NCI-H2107 (cell line): ENCODE measurements around the gene LRBA.
A peak's percentile ranks its signal among the peaks of the same experiment; 100 is the strongest.
"Not testable (repeated sequence)": the region's sequence is repeated elsewhere in the genome, so short reads cannot be mapped to it uniquely, and the experiment has no call there.

Experiments
- DNase-seq: peaks from one replicate; lab custom pipeline; 2025; lab: John Stamatoyannopoulos, UW

The LRBA gene

DNA sequence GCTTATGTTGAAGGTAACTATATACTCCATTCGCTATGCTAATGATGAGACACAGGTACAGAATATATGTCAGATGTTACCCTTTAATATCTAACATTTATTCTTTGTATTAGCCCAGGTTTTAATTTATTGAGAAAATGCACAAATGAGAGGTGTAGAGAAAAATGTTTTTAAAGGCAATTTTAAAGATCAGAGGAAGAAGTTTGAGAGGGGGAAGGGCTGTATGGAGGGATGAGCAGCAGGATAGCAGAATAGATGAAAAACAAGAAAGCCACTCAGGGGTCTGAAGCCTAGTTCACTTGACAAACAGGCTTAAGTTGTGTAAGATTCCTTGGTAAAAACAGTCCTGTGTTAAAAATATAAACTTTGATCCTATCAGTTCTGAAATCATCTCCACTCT, 429.5 kb downstream of the LRBA start:
- no peak for DNase-seq

- no peak for DNase-seq
Measured at GRCh38 chr4:150584111-150584915, 430.8 kb downstream of the LRBA start.

- no peak for DNase-seq
Measured at GRCh38 chr4:150583287-150584110, 431.6 kb downstream of the LRBA start.

- DNase-seq = no peak
Measured at GRCh38 chr4:150582873-150583286, 432.2 kb downstream of the LRBA start.

- DNase-seq = no peak
Measured at GRCh38 chr4:150582146-150582872, 432.8 kb downstream of the LRBA start, which contains the start of gene MAB21L2. Gene MAB21L2 (plus strand): TSS chr4:150582151. CDS start chr4:150583030, 879 bp downstream.

DNA sequence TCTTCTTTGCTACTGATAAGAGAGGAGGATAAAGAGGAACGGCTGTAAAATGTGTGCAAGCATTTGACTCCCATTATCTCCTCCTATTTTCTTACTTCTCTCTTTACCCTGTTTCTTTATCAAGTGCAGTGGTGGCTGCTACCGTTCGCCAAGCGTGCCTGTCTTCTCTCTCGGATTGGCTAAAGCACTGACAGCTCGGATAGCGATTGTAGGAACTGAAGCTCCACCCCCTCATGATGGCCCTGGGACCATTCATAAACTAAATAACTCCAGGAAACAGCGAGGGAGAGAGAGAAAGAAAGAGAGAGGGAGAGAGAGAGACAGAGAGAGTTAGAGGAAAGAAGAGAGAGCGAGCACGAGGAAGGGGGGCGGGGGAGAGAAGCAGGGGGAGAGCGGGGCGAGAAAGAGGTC, 433.4 kb downstream of the LRBA start:
- no peak for DNase-seq

DNA sequence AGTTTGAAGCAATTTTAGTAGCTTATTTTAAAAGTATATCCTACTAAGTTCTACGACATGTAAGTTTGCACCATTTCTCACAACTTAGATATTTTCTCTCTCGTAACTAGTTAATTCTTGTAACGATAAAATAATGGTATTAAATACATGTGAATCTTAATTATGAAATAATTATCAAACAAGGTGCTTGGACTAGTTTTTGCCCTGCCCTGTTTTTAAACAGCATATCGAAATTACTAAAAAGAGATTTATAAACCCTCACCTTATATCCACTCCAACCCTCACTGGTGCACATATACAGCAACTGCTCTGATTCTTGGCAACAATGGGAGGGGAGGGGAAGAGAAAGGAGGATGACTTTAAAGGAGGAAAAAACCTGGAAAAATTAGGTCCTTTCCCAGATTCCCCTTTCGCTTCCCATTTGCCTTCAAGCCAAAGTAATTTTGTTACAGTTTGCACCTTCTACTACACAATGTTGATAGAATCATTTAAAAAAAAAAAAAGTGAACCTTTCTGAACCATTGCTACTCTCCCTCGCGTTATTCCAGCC, 434.0 kb downstream of the LRBA start:
- no peak for DNase-seq

DNA sequence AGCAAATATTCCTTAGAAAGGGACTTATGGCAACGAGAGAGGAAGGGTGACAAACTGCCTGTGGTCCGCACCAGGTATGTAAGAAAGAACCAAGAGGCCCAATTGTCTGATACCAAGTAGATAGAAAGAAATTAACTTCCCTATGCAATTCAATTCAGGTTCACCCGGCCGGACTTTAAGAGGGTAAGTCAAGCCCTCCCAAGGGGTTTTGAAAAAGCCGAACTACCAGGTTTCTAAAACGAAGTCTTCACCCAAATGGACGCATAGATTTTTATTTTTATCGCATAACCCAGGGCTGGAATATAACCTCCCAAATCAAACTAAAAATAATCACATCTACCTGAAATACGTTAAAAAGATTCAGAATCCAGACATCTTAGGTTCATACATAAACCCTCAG, 434.8 kb downstream of the LRBA start:
- DNase-seq = no peak

- no peak for DNase-seq
Measured at GRCh38 chr4:150579551-150580234, 435.4 kb downstream of the LRBA start.

GRCh38 chr4:150578745-150579501, 436.2 kb downstream of the LRBA start:
- DNase-seq = peak; percentile 25

GRCh38 chr4:150577796-150578195, 437.3 kb downstream of the LRBA start:
- DNase-seq = no peak

DNA sequence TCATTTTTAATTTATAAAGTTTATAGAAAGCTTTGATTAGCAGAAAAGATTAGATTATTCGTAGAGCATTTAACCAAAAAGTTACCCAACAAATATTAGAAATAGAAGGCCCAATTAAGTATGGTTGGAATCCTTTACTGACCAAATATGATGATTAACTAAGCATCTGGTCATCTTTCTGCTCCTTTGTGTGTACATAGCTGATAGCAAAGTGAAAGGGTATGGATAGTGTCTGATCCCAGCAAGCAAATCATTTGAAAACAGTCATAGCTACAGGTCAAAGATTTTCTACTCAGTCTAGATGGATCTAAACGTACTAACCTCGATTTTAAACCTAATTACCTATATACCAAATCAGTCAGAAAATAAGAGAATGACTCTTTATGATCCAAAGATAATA, 440.4 kb downstream of the LRBA start:
- DNase-seq = no peak

DNA sequence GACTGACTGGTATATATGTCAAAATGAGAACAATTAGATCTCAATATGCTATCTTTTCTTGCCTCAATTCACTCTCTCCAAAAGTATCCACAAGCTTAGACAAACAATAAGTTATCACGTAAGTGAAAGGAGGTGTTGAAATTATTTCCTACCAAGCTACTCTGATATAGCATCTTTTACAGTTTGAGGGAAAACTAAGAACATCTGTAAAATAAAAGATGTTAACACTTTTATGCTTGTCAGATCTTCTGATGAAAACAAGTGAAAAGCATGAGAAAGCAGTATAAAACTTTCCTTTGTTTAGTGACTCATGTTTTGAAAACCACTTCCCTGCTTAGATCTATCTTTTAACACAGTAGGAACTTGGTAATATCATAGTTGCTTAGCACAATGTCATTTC, 441.6 kb downstream of the LRBA start:
- DNase-seq = no peak

DNA sequence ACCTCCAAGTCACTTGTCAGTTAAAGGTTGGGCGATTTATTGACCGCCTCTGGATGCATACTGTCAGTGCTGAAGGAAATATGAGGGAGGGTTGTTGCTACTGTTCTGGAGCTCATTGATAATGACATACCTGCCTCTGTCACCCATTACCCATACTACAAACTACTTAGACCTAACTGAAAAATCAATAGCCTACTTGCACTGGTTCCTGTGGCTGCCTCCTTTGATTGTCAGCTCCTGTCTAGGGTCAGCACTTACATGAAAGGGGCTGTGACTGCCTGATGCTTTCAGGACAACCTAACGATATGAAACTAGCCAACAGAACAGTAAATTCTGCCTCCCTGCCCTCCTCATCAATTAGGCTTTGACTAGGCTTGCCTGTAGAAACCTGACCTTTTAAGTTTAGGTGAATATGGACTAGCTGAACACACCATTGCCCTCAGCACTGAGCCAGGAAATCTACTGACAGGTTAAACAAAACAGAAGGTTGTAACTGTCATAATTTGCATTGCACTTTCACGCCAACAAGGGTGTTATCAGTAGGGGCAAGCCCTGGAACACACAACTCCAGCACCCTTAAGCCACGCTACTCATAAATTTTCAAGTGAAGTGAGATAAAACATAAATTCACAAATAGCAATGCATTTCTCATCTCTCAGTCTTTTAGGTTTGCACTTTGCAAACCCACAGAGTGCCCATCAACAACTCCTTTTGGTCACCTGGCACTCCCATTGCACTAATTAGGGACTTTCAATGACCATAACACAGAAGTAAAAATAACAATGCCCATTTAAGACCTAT, 442.2 kb downstream of the LRBA start:
- no peak for DNase-seq

DNA sequence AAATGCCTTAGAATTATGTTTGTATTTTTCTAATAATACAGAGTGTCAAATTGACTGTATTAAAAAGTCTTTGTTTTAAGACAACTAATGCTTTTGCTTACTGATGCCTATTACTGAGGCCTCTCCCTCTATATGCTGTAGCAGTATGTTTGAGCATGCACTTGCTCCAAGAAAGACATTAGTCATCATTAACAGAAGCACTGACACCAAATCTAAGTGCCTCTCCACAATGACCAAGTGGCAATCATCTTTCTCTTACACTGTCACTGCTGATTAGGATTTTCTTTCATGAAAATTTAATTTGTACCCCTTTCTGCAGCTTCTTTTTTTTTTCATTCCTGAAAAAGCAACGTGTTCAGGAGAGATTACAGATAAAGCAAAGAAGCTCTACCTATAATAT, 444.2 kb downstream of the LRBA start:
- no peak for DNase-seq

DNA sequence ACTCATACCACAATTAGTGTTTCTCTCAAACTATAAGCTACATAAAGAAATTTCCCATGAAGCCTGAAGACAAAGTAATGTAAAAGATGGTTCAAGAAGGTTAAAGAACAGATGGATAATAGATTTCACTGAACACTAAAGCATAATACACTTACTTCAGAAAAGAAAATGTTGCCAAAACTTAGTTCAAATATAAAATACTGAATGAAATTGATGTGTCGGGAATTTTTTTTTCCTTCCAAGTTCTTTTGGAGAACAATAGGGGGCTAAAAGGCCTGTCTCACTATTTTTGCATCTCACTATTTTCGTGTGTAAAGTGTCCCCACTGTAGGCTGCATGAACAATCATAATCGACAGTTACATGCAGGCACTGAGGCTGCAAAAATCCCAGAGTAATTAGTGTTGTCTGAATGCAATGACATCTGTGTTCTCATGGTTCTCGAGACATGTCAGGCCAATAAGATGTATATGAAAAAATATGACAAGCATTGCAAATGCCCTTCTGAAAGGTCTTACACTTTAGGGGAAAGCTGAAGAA, 445.0 kb downstream of the LRBA start:
- DNase-seq = no peak

DNA sequence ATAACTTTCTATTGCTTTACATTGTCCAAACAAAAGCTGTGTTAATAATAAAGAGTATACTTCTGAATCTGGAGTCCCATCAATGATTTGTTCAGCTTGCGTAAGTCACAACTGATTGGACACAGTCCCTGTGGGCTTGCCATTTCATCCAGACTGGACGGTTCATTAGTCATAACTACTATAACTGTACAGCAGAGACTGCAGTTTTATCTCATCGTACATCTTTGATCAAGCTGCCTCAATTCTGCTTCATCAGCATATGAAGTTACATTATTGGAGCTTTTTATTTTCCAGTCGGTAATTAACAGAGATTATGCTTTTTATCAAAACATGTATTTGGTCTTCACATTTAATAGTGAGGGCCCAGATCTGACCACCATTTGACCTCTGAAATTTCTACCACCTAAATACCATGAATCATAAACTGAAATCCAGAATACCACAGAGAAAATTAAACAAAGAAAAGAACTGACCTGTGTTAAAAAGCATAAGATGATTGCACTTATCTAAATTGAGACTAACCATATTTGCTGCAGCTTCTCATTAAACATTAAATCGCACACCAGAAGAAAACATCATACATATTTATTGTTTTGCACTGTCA, 445.6 kb downstream of the LRBA start:
- DNase-seq = no peak

DNA sequence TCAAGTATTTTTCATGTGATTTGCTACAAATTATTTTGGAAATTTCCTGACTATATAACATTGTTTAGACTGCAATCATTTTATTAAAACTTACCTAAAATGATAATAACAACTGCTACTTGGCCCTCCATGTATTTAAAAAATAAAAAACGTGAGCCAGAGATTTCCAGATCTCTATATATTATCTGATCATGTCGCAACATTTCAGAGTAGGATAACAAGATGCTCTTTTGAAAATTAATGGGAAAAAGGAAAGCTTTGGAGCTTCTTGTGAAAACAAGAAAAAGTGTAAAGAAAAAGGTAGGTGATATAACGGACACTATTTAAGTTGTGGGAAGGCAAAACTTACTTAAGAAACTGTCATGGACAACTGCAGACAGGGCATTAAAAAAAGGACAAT, 448.0 kb downstream of the LRBA start:
- no peak for DNase-seq

DNA sequence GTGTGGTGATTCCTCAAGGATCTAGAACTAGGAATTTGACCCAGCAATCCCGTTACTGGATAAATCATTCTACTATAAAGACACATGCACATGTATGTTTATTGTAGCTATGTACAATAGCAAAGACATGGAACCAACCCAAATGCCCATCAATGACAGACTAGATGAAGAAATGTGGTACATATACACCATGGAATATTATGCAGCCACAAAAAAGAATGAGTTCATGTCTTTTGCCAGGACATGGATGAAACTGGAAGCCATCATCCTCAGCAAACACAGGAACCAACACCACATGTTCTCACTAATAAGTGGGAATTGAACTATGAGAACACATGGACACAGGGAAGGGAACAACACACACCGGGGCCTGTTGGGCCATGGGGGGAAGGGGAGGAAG, 450.1 kb downstream of the LRBA start:
- not testable (repeated sequence) for DNase-seq
